ENCODE data around the gene PAPLN. TPM values are rescaled to one million over a fixed set of nuclear protein-coding genes. Genes with fewer than 3 reads are reported as not detected.

Gene PAPLN
- total RNA-seq, 1 donor from 2014 or later, result 1.2 TPM

DNA sequence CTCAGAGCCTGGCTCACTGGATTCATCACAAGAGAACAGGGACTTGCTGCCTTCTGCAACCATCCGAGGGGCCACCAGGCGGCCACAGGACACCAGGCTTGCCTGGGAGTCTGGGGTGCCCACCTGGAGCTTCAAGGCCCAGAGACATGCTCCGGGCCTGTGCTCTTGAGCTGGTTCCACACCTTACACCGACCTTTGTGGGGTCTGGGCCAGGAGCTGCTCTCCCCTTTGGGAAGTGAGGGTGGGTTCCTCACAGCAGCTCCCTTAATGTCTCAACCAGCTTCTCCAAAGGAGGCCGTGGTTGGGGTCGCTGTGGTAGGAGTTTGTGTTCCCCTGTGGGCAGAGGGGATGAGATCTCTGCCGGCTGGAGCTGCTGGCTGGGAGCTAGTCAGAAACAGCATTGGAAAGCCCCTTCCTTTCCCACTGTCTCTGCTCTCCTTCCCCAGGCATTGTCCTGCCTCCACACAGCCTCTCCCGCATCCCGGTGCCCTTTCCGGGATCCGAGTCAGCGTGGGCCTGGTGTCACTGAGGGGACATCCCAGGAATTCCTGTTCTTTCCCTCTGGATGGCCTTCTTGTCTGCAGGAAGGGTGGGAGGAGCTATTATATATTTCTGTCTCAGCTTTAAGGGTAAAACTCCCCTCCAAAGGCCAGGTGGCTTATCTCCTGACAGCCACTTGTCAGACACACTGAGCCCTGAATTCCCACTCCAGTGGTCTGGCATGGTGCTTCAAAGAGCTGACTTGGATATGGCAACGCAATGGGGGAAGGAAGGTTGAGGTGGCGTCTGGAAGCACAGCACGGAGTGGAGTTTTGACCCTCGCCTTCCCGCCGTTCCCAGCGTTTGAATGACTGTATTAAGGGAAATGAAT lies 5.1 kb upstream of the PAPLN start:
- Histone ChIP-seq H3K36me3 (no peaks in the 10 kb centered on the region), H3K27ac (replicated peaks) (no peak overlapping the region), H3K4me3 (no peak overlapping the region), H3K27me3 (ENCODE audit: low read depth) (peaks cover 42% of the 10 kb centered on the region), H3K9me3 (replicated peaks) (no peaks in the 10 kb centered on the region), H3K4me1 (peaks cover 34% of the 10 kb centered on the region)
- intact Hi-C loops (cut with micrococcal nuclease), result no loop called here
- TF ChIP-seq, protein P1, sequence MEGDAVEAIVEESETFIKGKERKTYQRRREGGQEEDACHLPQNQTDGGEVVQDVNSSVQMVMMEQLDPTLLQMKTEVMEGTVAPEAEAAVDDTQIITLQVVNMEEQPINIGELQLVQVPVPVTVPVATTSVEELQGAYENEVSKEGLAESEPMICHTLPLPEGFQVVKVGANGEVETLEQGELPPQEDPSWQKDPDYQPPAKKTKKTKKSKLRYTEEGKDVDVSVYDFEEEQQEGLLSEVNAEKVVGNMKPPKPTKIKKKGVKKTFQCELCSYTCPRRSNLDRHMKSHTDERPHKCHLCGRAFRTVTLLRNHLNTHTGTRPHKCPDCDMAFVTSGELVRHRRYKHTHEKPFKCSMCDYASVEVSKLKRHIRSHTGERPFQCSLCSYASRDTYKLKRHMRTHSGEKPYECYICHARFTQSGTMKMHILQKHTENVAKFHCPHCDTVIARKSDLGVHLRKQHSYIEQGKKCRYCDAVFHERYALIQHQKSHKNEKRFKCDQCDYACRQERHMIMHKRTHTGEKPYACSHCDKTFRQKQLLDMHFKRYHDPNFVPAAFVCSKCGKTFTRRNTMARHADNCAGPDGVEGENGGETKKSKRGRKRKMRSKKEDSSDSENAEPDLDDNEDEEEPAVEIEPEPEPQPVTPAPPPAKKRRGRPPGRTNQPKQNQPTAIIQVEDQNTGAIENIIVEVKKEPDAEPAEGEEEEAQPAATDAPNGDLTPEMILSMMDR (IDR thresholded peaks at IDR 0.05; ENCODE audit: borderline replicate concordance), result no peak
- no peak for DNase-seq

DNA sequence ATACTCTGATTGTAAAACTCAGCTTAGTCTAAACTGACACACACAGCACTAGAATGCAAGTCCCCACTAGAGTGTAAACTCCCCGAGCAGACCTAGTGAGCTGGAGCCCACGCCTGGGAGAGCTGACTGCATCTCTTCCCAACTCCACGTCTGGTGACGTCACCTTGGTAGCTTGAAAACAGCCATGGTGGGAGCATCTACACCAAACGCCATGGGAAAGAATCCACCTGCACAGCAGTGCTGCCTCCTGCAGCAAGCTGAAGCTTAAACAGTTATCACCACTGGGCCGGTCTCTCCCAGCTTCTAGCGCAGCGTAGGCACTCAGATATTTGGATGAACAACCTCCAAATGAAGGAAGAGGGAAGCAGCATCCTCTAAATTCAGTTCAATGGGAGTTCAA lies 4.3 kb upstream of the PAPLN start:
- Histone ChIP-seq H3K9me3 (replicated peaks) (no peaks in the 10 kb centered on the region), H3K4me3 (no peak overlapping the region), H3K36me3 (no peaks in the 10 kb centered on the region), H3K27me3 (ENCODE audit: low read depth) (peaks cover 50% of the 10 kb centered on the region), H3K27ac (replicated peaks) (no peak overlapping the region), H3K4me1 (peaks cover 38% of the 10 kb centered on the region)
- TF ChIP-seq, protein P1 (IDR thresholded peaks at IDR 0.05; ENCODE audit: borderline replicate concordance), result no peak
- DNase-seq, result no peak
- intact Hi-C loops (cut with micrococcal nuclease), result no loop called here

DNA sequence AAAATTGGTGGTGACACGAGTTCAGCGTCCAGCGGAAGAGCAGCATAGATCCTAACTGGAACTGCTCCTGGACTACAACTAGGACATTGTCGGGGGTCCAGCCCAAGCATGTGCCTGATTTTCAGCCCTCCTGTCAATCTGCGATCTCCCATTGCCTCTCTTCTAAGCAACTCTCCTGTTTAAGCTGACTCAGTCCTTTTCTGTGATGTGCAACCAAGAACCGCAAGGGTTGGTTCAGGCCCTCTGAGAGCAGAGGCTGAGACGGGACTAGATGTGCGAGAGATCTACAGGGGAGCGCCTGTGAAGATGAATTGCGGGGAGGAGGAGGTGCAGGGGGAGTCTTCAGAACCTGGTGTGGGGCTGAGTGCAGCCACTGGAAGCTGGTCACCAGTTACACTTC lies 3.7 kb upstream of the PAPLN start:
- Histone ChIP-seq H3K4me3 (no peak overlapping the region), H3K36me3 (no peaks in the 10 kb centered on the region), H3K9me3 (replicated peaks) (no peaks in the 10 kb centered on the region), H3K27me3 (ENCODE audit: low read depth) (peaks cover 55% of the 10 kb centered on the region), H3K27ac (replicated peaks) (no peak overlapping the region), H3K4me1 (peaks cover 38% of the 10 kb centered on the region)
- DNase-seq, result no peak
- intact Hi-C loops (cut with micrococcal nuclease), result no loop called here
- TF ChIP-seq, protein P1 (IDR thresholded peaks at IDR 0.05; ENCODE audit: borderline replicate concordance), result no peak

DNA sequence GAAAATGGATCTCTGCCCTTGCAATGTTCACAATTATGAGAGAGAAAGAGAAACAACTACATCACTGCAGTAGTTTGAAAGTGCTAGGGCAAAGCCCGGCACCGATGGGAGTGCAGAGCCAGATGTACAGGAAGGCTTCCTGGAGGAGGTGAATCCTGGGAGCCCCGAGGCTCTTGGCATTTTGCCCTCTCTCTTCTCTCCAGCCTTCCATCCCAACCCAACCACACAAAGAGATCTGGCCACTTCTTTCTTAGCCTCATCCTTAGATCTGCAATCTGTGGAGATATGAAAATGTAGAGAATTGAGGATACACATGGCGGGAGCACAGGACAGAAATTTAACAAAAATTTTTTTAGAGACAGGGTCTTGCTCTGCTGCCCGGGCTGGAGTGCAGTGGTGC lies 3.3 kb upstream of the PAPLN start:
- H3K9me3 ChIP-seq (replicated peaks), result no peaks in the 10 kb centered on the region
- TF ChIP-seq, protein P1 (IDR thresholded peaks at IDR 0.05; ENCODE audit: borderline replicate concordance), result no peak
- intact Hi-C loops (cut with micrococcal nuclease), result no loop called here
- no peak for DNase-seq
- H3K36me3 ChIP-seq, result no peaks in the 10 kb centered on the region
- H3K4me3 ChIP-seq, result no peak overlapping the region
- peaks cover 38% of the 10 kb centered on the region for H3K4me1 ChIP-seq
- no peak overlapping the region for H3K27ac ChIP-seq (replicated peaks)
- H3K27me3 ChIP-seq (ENCODE audit: low read depth), result peaks cover 60% of the 10 kb centered on the region

DNA sequence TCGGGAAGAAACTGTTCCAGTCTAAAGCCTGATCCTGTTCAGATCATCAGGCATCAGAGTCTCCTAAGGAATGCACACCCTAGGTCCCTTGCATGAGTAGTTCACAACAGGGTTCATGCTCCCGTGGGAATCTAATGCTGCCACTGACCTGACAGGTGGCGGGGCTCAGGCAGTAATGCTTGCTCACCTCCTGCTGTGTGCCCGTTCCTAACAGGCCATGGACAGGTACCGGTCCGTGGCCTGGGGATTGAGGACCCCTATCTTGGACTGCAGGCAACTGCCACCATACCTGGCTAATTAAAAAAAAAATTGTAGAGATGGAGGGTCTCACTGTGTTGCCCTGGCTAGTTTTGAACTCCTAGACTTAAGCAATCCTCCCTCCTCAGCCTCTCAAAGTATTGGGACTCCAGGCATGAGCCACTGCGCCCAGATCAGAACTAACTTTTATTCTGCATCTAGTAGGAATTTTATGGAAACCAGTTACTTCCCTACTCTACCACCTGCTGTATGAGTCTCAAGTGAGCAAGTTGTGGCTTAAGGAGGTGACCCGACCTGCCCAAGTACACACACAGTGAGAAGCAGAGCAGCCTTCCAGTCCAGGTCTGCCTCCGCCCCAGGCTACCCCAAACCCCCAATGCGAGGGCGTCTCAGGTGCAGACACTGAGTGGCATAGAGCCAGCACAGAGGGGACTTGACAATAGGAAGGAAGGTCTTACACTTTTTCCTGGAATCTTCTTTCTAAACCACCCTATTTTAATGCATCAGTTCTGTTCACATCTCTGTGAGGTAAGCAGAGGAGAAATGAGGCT lies 2.5 kb upstream of the PAPLN start:
- Histone ChIP-seq H3K36me3 (no peaks in the 10 kb centered on the region), H3K9me3 (replicated peaks) (no peaks in the 10 kb centered on the region), H3K4me1 (peaks cover 43% of the 10 kb centered on the region), H3K27ac (replicated peaks) (no peak overlapping the region), H3K27me3 (ENCODE audit: low read depth) (peaks cover 66% of the 10 kb centered on the region), H3K4me3 (no peak overlapping the region)
- intact Hi-C loops (cut with micrococcal nuclease), result no loop called here
- TF ChIP-seq, protein P1 (IDR thresholded peaks at IDR 0.05; ENCODE audit: borderline replicate concordance), result no peak
- no peak for DNase-seq

Measured in left ventricle myocardium inferior (tissue), 1 donor.